Astrocyte of the spinal cord (primary cell): ENCODE results near the gene PACSIN3.
A peak's percentile ranks its signal among the peaks of the same experiment; 100 is the strongest.

Experiments
- DNase-seq: peaks from one replicate; pipeline ENCODE4 v3.0.0; 2011; ENCODE audit warnings: low read depth, low spot score
- H3K4me3 ChIP-seq: 2 replicates; pipeline ENCODE4 v1.5.1; 2011; ENCODE audit warnings: low read depth, mild to moderate bottlenecking, low read length, moderate library complexity
- CTCF ChIP-seq: IDR thresholded peaks from 2 replicates; pipeline ENCODE4 v1.5.1; 2012; ENCODE audit warnings: low read depth, mild to moderate bottlenecking, low read length, inconsistent platforms
- in situ Hi-C: cut with HindIII; loops from 2 replicates; pipeline ENCODE4 v1.10.0; 2017; ENCODE audit warnings: low sequenced_read_pairs

The PACSIN3 gene

GRCh38 chr11:47186076-47186699 is at the start of gene PACSIN3:
Gene PACSIN3 (minus strand): TSS chr11:47186434. CDS start chr11:47182727, 3,707 bp downstream.
- in situ Hi-C loops, result no loop called here
- DNase-seq, result no peak
- no peak for TF ChIP-seq CTCF
- peak within 1 kb of the TSS; percentile 65 for H3K4me3 ChIP-seq

GRCh38 chr11:47235163-47235562 is 48.9 kb upstream of the PACSIN3 start:
- TF ChIP-seq CTCF, result no peak
- DNase-seq, result no peak
- no peak overlapping the region for H3K4me3 ChIP-seq
- in situ Hi-C loops, result no loop called here

- TF ChIP-seq CTCF, result no peak
- in situ Hi-C loops, result no loop called here
- DNase-seq, result peak; percentile 54
- H3K4me3 ChIP-seq, result no peak overlapping the region
Observed at GRCh38 chr11:47234669-47235100, 48.5 kb upstream of the PACSIN3 start.

- peak; percentile 68 for DNase-seq
- no peak overlapping the region for H3K4me3 ChIP-seq
- in situ Hi-C loops, result no loop called here
Observed at GRCh38 chr11:47233989-47234668, 47.9 kb upstream of the PACSIN3 start.

GRCh38 chr11:47233051-47233450 is 46.8 kb upstream of the PACSIN3 start:
- no peak overlapping the region for H3K4me3 ChIP-seq
- in situ Hi-C loops, result no loop called here

More at GRCh38 chr11:47233989-47234668, 47.9 kb upstream of the PACSIN3 start:
- peak; percentile 62 for TF ChIP-seq CTCF

GRCh38 chr11:47229161-47229560 is 42.9 kb upstream of the PACSIN3 start:
- no peak for DNase-seq
- no peak overlapping the region for H3K4me3 ChIP-seq
- in situ Hi-C loops, result no loop called here
- no peak for TF ChIP-seq CTCF

More at GRCh38 chr11:47233051-47233450, 46.8 kb upstream of the PACSIN3 start:
- TF ChIP-seq CTCF, result no peak
- no peak for DNase-seq
